Measurements from ENCODE around the gene TRIM23.

- no peak for TF ChIP-seq CTCF (IDR thresholded peaks at IDR 0.05; ENCODE audit: low read depth, low read length)
- no peak for TF ChIP-seq EZH2phosphoT487 (IDR thresholded peaks at IDR 0.05; ENCODE audit: low read depth)
These were observed 651 bp downstream of the TRIM23 start for GRCh38 chr5:65623482-65623881.

Data from OCI-LY3 (cell line).